ENCODE measurements around the gene CISTR. TPM values are rescaled to one million over a fixed set of nuclear protein-coding genes. Genes with fewer than 3 reads are reported as not detected.

CISTR gene
- total and polyA plus RNA-seq, 2 donors (not counting 1 experiment from before 2014, with no cell fraction given) = not detected

DNA sequence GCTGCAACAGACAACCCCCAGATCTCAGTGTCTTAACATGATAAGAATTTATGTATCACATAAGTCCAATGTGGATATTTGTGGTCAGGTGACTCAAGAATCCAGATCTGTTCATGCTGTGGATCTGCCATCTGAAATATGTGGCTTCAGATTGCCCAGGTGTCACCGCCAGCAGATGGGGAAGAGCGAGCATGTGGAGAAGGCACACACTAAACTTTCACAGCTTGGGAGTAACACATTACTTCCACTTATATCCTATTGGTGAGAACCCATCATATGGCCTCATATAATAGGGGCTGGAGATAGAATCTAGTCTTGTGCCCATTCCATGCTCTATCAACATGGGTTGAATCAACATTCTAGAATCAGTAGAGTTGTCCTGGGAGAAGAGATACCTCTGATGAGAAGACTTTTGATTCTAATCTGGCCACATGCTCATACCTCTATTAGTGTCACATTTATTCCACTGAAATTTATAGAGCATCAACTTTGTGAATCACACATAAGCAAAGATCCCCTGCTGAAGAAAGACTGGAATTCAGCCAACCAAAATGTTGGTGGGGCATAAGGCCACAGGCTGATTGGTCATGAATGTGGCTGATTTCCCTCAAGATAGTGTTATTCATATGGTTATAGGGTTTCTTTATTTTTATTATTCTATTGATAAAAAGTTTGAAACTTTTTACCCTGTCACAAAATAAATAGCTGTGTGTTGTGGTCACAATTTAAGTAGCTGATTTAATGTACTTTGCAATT is 18.6 kb downstream of the CISTR start:
- H3K79me2 ChIP-seq (ENCODE audit: control insufficient read depth, insufficient read depth, low read length) = no peaks in the 10 kb centered on the region
- H3K4me2 ChIP-seq (replicated peaks; ENCODE audit: low read depth, low read length, poor library complexity, severe bottlenecking) = no peak overlapping the region
- no peak overlapping the region for H3K27ac Mint-ChIP-seq
- peaks cover 59% of the 10 kb centered on the region for H3K27me3 Mint-ChIP-seq
- H4K20me1 ChIP-seq (ENCODE audit: control insufficient read depth, insufficient read depth, low read length, poor library complexity, severe bottlenecking) = no peaks in the 10 kb centered on the region
- ATAC-seq (ENCODE audit: low read depth) (no peak), DNase-seq (no peak)
- H3K9ac ChIP-seq (ENCODE audit: low read length) = no peak overlapping the region
- no peak overlapping the region for H2AFZ ChIP-seq (ENCODE audit: insufficient read depth, low read depth, low read length, poor library complexity, severe bottlenecking)
- POLR2A ChIA-PET = no interaction called here
- intact Hi-C loops (cut with micrococcal nuclease) = no loop called here
- H3K9me3 Mint-ChIP-seq (ENCODE audit: insufficient read depth) = no peaks in the 10 kb centered on the region
- no peak overlapping the region for H3K4me3 ChIP-seq (ENCODE audit: control extremely low read depth in 1 of 5, extremely low read depth in 1 of 5, insufficient read depth in 1 of 5, low read depth in 2 of 5, low read length in 4 of 5)
- no peaks in the 10 kb centered on the region for H3K36me3 ChIP-seq (replicated peaks in 1 of 2; ENCODE audit: control extremely low read depth in 1 of 2, control insufficient read depth in 1 of 2, extremely low read depth in 1 of 2, insufficient read depth in 2 of 2, low read length in 1 of 2)
- no CpG with 5 or more reads among the region's 2 CpGs for WGBS (ENCODE audit: insufficient coverage)
- no peak overlapping the region for H3K27ac ChIP-seq (ENCODE audit: low read length in 2 of 2)
- peaks cover 9% of the 10 kb centered on the region for H3K4me1 Mint-ChIP-seq
- peaks cover 0 to 43% (median 25%) of the 10 kb centered on the region in 4 experiments for H3K27me3 ChIP-seq (replicated peaks in 1 of 4; ENCODE audit: control extremely low read depth in 1 of 4, control insufficient read depth in 3 of 4, insufficient read depth in 4 of 4, low read length in 3 of 4)
- CTCF ChIA-PET = interaction anchor here (0.6 to 17.5 kb wide), 6 partner anchors 12 to 33 kb away, joined by 3 to 254 read pairs (median 5); no protein-coding TSS in a partner anchor
- peaks cover 0 to 1% (median 0%) of the 10 kb centered on the region in 3 donors for H3K9me3 ChIP-seq (ENCODE audit: control extremely low read depth in 1 of 3, control insufficient read depth in 2 of 3, insufficient read depth in 1 of 3, low read length in 2 of 3)
- no peak overlapping the region for H3K4me3 Mint-ChIP-seq
- no peak for TF ChIP-seq EZH2 (IDR thresholded peaks at IDR 0.05; ENCODE audit: borderline replicate concordance, insufficient read depth, low read depth, low read length, poor library complexity, severe bottlenecking)
- TF ChIP-seq, protein P1, sequence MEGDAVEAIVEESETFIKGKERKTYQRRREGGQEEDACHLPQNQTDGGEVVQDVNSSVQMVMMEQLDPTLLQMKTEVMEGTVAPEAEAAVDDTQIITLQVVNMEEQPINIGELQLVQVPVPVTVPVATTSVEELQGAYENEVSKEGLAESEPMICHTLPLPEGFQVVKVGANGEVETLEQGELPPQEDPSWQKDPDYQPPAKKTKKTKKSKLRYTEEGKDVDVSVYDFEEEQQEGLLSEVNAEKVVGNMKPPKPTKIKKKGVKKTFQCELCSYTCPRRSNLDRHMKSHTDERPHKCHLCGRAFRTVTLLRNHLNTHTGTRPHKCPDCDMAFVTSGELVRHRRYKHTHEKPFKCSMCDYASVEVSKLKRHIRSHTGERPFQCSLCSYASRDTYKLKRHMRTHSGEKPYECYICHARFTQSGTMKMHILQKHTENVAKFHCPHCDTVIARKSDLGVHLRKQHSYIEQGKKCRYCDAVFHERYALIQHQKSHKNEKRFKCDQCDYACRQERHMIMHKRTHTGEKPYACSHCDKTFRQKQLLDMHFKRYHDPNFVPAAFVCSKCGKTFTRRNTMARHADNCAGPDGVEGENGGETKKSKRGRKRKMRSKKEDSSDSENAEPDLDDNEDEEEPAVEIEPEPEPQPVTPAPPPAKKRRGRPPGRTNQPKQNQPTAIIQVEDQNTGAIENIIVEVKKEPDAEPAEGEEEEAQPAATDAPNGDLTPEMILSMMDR (IDR thresholded peaks at IDR 0.05) = no peak
- H3K4me1 ChIP-seq (ENCODE audit: control insufficient read depth in 2 of 2, insufficient read depth in 2 of 2, low read length in 2 of 2) = peaks cover 2 to 5% of the 10 kb centered on the region in 2 donors

DNA sequence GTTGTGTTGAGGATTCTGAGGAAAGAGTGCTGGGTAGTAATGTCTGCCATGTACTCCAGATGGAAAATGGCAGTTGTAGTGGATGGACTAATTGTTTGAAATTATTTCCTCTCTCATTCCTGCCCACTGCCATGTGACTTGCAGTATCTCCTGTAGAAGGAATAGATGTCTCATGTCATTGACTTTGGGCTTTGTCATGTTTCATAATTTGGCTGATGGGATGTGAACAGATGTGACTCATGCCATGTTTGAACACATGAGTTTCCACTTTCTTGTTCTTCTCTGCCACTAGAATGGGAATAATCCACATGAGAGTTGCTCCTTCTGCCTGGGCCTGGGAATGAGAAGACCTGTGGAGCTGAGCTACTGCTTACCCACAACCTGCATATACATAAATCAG is 22.1 kb downstream of the CISTR start:
- DNase-seq (no peak), ATAC-seq (ENCODE audit: low read depth) (no peak)
- Mint-ChIP-seq H3K27ac (no peak overlapping the region), H3K27me3 (peaks cover 25% of the 10 kb centered on the region), H3K4me3 (no peak overlapping the region), H3K4me1 (peaks cover 22% of the 10 kb centered on the region), H3K9me3 (ENCODE audit: insufficient read depth) (no peaks in the 10 kb centered on the region)
- Histone ChIP-seq H3K9me3 (ENCODE audit: control extremely low read depth in 1 of 3, control insufficient read depth in 2 of 3, insufficient read depth in 1 of 3, low read length in 2 of 3) (peaks cover 0 to 1% (median 0%) of the 10 kb centered on the region in 3 donors), H3K36me3 (replicated peaks in 1 of 2; ENCODE audit: control extremely low read depth in 1 of 2, control insufficient read depth in 1 of 2, extremely low read depth in 1 of 2, insufficient read depth in 2 of 2, low read length in 1 of 2) (peaks cover 2 to 8% of the 10 kb centered on the region in 2 experiments), H3K4me1 (ENCODE audit: control insufficient read depth in 2 of 2, insufficient read depth in 2 of 2, low read length in 2 of 2) (peaks cover 13 to 21% of the 10 kb centered on the region in 2 donors), H3K27me3 (replicated peaks in 1 of 4; ENCODE audit: control extremely low read depth in 1 of 4, control insufficient read depth in 3 of 4, insufficient read depth in 4 of 4, low read length in 3 of 4) (peaks cover 0 to 8% (median 0%) of the 10 kb centered on the region in 4 experiments), H2AFZ (ENCODE audit: insufficient read depth, low read depth, low read length, poor library complexity, severe bottlenecking) (no peak overlapping the region), H3K27ac (ENCODE audit: low read length in 2 of 2) (no peak overlapping the region), H3K79me2 (ENCODE audit: control insufficient read depth, insufficient read depth, low read length) (peaks cover 19% of the 10 kb centered on the region), H3K9ac (ENCODE audit: low read length) (no peak overlapping the region), H3K4me3 (ENCODE audit: control extremely low read depth in 1 of 5, extremely low read depth in 1 of 5, insufficient read depth in 1 of 5, low read depth in 2 of 5, low read length in 4 of 5) (no peak overlapping the region), H3K4me2 (replicated peaks; ENCODE audit: low read depth, low read length, poor library complexity, severe bottlenecking) (no peak overlapping the region), H4K20me1 (ENCODE audit: control insufficient read depth, insufficient read depth, low read length, poor library complexity, severe bottlenecking) (peaks cover 12% of the 10 kb centered on the region)
- POLR2A ChIA-PET = no interaction called here
- intact Hi-C loops (cut with micrococcal nuclease) = loop anchor here (5.0 to 10.0 kb wide), 2 partner anchors 277 to 485 kb away; partner anchors contain the start of gene PCBP2
- TF ChIP-seq, protein P1 (IDR thresholded peaks at IDR 0.05) = no peak
- TF ChIP-seq EZH2 (IDR thresholded peaks at IDR 0.05; ENCODE audit: borderline replicate concordance, insufficient read depth, low read depth, low read length, poor library complexity, severe bottlenecking) = no peak
- CTCF ChIA-PET = interaction anchor here (0.9 to 17.5 kb wide), 4 partner anchors 15 to 54 kb away, joined by 3 to 254 read pairs (median 4); partner anchors contain the start of gene ATP5MC2

Measured in B cell (primary cell).